ENCODE data around the gene RNH1.

The RNH1 gene

DNA sequence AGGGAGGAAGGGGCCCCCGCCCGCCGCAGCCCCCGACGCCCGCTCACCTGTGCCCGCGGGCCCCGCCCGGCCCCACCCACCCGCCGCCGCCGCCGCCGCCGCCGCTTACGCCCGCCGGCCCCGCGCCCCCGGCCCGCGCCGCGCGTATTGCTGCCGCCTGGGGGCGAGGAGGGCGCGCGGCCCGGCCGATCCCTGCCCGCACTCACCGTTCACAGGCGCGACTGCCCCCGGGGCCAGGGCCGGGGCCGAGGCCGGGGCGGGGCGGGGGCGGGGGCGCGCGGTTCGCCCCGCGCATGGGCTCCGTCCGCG is 28.1 kb upstream of the RNH1 start:
- peaks cover 3% of the 10 kb centered on the region; the same call in 1 of the 2 replicates for H3K36me3 ChIP-seq
- DNase-seq, result no peak
- peak overlapping the region; percentile 67; the same call in 1 of the 2 replicates for H3K4me3 ChIP-seq (ENCODE audit: low read depth, low read length)
- no peaks in the 10 kb centered on the region for H3K4me1 ChIP-seq
- TF ChIP-seq, protein P1, sequence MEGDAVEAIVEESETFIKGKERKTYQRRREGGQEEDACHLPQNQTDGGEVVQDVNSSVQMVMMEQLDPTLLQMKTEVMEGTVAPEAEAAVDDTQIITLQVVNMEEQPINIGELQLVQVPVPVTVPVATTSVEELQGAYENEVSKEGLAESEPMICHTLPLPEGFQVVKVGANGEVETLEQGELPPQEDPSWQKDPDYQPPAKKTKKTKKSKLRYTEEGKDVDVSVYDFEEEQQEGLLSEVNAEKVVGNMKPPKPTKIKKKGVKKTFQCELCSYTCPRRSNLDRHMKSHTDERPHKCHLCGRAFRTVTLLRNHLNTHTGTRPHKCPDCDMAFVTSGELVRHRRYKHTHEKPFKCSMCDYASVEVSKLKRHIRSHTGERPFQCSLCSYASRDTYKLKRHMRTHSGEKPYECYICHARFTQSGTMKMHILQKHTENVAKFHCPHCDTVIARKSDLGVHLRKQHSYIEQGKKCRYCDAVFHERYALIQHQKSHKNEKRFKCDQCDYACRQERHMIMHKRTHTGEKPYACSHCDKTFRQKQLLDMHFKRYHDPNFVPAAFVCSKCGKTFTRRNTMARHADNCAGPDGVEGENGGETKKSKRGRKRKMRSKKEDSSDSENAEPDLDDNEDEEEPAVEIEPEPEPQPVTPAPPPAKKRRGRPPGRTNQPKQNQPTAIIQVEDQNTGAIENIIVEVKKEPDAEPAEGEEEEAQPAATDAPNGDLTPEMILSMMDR (IDR thresholded peaks at IDR 0.05; ENCODE audit: low read depth, low read length), result no peak
- H3K27me3 ChIP-seq, result no peaks in the 10 kb centered on the region
- H3K9me3 ChIP-seq, result no peaks in the 10 kb centered on the region

DNA sequence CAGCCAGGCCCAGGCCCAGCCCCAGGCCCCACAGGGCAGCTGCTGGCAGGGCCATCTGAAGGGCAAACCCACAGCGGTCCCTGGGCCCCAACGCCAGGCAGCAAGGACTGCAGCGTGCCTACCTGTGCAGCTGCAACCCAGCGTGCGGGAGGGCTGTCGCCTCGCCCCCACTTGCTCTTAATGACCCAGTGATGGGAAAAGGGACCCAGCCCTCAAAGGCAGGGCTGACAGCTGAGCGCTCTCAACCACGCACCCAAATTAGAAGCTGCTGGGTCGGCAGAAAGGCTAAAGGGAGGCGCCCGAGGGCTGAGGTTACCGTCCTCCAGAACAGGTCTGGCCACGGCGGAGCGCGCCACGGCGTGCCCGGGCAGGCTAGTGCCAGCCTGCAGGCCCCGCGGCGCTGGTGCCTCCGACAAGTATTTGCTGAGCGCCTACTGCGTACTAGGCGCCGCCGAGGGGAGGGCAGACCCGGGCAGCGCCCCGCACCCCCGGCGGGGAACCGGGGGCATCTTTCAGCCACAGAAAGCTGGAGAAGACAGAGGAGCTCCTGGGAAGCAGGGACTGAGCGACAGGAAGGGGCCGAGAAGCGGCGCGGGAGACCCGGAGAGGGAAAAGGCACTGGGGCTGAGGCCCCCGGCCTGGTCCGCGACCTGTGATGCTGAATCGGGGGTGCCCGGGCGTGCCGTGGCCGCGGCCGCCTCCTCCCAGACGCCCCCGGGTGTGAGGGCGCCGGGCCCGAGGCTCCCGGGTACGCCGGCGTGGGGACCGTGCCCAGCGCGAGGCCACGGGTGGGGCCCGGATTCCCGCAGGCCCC is 27.6 kb upstream of the RNH1 start:
- no peak for DNase-seq
- H3K4me1 ChIP-seq, result no peaks in the 10 kb centered on the region
- H3K4me3 ChIP-seq (ENCODE audit: low read depth, low read length), result peak overlapping the region; percentile 67
- no peaks in the 10 kb centered on the region for H3K27me3 ChIP-seq
- H3K9me3 ChIP-seq, result no peaks in the 10 kb centered on the region
- TF ChIP-seq, protein P1 (IDR thresholded peaks at IDR 0.05; ENCODE audit: low read depth, low read length), result no peak
- peaks cover 3% of the 10 kb centered on the region; the same call in 1 of the 2 replicates for H3K36me3 ChIP-seq

DNA sequence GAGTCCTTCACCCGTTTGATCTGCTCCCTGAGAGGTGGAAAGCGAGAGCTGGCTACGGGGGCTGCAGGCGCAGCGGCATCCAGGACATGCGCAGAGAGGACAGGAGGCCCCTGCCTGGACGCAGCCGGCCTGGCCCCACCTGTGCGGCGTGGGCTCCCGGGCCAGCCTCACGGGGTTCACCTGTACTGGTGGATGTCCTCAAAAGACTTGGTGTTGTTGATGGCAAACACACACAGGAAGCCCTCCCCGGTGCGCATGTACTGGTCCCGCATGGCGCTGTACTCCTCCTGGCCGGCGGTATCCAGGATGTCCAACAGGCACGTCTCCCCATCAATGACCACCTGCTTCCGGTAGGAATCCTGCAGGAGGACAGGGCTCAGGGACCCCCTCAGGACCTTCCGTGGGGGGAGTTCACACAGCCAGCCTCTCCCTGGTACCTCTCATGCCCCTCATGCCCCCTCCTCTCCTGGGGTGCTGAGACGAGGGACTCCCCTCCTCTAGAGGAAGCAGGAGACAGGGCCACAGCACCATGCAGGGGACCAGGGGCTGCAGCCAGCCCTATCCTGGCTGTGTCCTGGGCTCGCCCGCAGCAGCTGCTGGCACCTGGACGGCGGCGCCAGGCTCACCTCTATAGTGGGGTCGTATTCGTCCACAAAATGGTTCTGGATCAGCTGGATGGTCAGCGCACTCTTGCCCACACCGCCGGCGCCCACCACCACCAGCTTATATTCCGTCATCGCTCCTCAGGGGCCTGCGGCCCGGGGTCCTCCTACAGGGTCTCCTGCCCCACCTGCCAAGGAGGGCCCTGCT is 26.7 kb upstream of the RNH1 start:
- no peak for DNase-seq
- H3K36me3 ChIP-seq, result peaks cover 3% of the 10 kb centered on the region; the same call in 1 of the 2 replicates
- no peak overlapping the region for H3K4me3 ChIP-seq (ENCODE audit: low read depth, low read length)
- no peaks in the 10 kb centered on the region for H3K9me3 ChIP-seq
- no peaks in the 10 kb centered on the region for H3K4me1 ChIP-seq
- TF ChIP-seq, protein P1 (IDR thresholded peaks at IDR 0.05; ENCODE audit: low read depth, low read length), result no peak
- no peaks in the 10 kb centered on the region for H3K27me3 ChIP-seq

DNA sequence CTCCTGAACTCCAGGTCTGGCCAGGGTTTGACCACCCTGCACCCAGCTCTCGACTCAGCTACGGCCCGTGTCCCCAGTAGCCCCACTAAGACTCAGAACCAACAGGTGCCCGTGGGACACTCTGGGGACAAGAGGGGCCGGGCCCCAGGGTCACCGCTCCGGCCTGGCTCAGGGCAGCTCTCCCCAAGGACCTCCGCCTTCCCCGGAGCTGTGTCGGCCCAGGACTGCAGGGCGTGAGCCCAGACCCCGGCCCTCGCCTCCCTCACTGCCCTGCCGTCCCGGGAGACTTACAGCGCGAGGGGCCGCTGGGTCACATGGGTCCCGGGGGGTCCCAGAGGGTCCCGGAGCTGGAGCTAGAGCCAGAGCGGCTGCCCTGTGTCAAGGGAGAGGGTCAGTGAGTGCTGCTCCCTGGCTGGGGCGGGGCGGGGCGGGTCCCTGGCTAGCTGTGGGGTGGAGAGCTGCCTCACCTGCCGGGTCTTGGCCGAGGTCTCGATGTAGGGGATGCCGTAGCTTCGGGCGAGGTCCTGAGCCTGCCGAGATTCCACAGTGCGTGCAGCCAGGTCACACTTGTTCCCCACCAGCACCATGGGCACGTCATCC is 26.0 kb upstream of the RNH1 start:
- peaks cover 3% of the 10 kb centered on the region; the same call in 1 of the 2 replicates for H3K36me3 ChIP-seq
- no peaks in the 10 kb centered on the region for H3K4me1 ChIP-seq
- no peak overlapping the region for H3K4me3 ChIP-seq (ENCODE audit: low read depth, low read length)
- no peaks in the 10 kb centered on the region for H3K9me3 ChIP-seq
- TF ChIP-seq, protein P1 (IDR thresholded peaks at IDR 0.05; ENCODE audit: low read depth, low read length), result no peak
- DNase-seq, result no peak
- no peaks in the 10 kb centered on the region for H3K27me3 ChIP-seq

DNA sequence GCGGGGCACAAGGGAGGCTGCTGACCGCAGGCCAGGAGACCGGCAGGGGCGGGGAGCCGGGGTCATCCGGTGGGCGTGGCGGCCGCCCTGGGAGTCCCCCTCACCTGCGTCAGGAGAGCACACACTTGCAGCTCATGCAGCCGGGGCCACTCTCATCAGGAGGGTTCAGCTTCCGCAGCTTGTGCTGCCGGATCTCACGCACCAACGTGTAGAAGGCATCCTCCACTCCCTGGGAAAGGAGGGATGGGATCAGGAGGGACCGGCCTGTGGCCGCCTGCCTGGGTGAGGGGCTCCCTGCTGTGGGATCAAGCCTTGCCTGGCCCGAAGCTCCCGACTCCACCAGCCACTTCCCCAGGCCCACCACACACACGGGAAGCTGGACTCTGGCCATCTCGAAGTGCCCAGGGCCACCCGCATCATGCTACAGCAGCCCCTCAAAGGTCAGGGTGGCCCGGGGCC is 25.5 kb upstream of the RNH1 start:
- Histone ChIP-seq H3K4me1 (no peaks in the 10 kb centered on the region), H3K27me3 (no peaks in the 10 kb centered on the region), H3K36me3 (peaks cover 3% of the 10 kb centered on the region; the same call in 1 of the 2 replicates), H3K4me3 (ENCODE audit: low read depth, low read length) (no peak overlapping the region), H3K9me3 (no peaks in the 10 kb centered on the region)
- TF ChIP-seq, protein P1 (IDR thresholded peaks at IDR 0.05; ENCODE audit: low read depth, low read length), result no peak
- DNase-seq, result no peak
